ENCODE data around the gene PLEKHA3. TPM values are rescaled to one million over a fixed set of nuclear protein-coding genes. Genes with fewer than 3 reads are reported as not detected.

Gene PLEKHA3
- polyA plus RNA-seq, 1 donor (not counting 4 experiments of a cell fraction or from before 2014, with no cell fraction given): 15.8 TPM

DNA sequence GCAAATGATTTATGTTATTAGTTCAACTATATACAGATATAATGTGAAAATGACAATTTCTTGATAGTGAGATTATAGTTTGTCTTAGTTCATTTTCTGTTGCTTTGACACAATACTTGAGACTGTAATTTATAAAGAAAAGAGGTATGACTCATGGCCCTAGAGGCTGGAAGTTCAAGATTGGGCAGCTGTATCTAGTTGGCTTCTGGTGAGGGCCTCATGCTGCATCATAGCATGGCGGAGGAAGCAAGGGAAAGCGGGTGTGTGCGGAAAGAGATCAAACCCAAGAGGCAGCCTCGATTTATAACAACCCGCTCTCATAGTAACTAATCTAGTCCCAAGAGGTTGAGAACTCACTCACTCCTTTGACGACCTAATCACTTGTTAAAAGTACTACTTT is 11.4 kb downstream of the PLEKHA3 start:
- peaks cover 6 to 19% of the 10 kb centered on the region in 2 experiments for H3K36me3 ChIP-seq (ENCODE audit: control insufficient read depth in 2 of 2, extremely low read depth in 1 of 2, insufficient read depth in 2 of 2, low read length in 2 of 2)
- TF ChIP-seq, protein P1, sequence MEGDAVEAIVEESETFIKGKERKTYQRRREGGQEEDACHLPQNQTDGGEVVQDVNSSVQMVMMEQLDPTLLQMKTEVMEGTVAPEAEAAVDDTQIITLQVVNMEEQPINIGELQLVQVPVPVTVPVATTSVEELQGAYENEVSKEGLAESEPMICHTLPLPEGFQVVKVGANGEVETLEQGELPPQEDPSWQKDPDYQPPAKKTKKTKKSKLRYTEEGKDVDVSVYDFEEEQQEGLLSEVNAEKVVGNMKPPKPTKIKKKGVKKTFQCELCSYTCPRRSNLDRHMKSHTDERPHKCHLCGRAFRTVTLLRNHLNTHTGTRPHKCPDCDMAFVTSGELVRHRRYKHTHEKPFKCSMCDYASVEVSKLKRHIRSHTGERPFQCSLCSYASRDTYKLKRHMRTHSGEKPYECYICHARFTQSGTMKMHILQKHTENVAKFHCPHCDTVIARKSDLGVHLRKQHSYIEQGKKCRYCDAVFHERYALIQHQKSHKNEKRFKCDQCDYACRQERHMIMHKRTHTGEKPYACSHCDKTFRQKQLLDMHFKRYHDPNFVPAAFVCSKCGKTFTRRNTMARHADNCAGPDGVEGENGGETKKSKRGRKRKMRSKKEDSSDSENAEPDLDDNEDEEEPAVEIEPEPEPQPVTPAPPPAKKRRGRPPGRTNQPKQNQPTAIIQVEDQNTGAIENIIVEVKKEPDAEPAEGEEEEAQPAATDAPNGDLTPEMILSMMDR (optimal IDR thresholded peaks at IDR 0.05 in 1 of 3, IDR thresholded peaks at IDR 0.05 in 1 of 3, conservative IDR thresholded peaks at IDR 0.05 in 1 of 3; ENCODE audit: extremely low read depth in 1 of 3, insufficient read depth in 2 of 3, low read length in 3 of 3): no peak
- TF ChIP-seq EZH2 (IDR thresholded peaks at IDR 0.05; ENCODE audit: low read length): no peak
- no peaks in the 10 kb centered on the region for H3K9me3 ChIP-seq (ENCODE audit: control insufficient read depth, low read depth, low read length)
- H3K4me2 ChIP-seq (ENCODE audit: control insufficient read depth, extremely low read depth, insufficient read depth, low read depth, low read length): no peak overlapping the region
- no peaks in the 10 kb centered on the region for H3K9me1 ChIP-seq (ENCODE audit: control insufficient read depth, extremely low read depth, insufficient read depth, low read length)
- FAIRE-seq: no peak
- no peak for DNase-seq (ENCODE audit: low read depth, low spot score)
- H4K20me1 ChIP-seq (ENCODE audit: control insufficient read depth, extremely low read depth, insufficient read depth, low read length): no peaks in the 10 kb centered on the region
- no peak overlapping the region for H2AFZ ChIP-seq (ENCODE audit: control insufficient read depth, low read length)
- H3K27me3 ChIP-seq (ENCODE audit: control insufficient read depth, extremely low read depth, insufficient read depth, low read length): no peaks in the 10 kb centered on the region
- no peaks in the 10 kb centered on the region for H3K4me1 ChIP-seq (ENCODE audit: control insufficient read depth, extremely low read depth, insufficient read depth, low read length)
- H3K9ac ChIP-seq (ENCODE audit: control insufficient read depth, extremely low read depth, insufficient read depth, low read length): no peak overlapping the region
- dilution Hi-C loops (cut with MboI; ENCODE audit: extremely low pct_ligation_motif_present, low sequenced_read_pairs): no loop called here
- H3K27ac ChIP-seq (ENCODE audit: control insufficient read depth, insufficient read depth, low read length): no peak overlapping the region
- H3K4me3 ChIP-seq (ENCODE audit: control insufficient read depth in 2 of 3, extremely low read depth in 1 of 3, insufficient read depth in 2 of 3, low read depth in 1 of 3, low read length in 3 of 3): no peak overlapping the region
- H3K79me2 ChIP-seq (ENCODE audit: control insufficient read depth, insufficient read depth, low read length): peaks cover 2% of the 10 kb centered on the region

DNA sequence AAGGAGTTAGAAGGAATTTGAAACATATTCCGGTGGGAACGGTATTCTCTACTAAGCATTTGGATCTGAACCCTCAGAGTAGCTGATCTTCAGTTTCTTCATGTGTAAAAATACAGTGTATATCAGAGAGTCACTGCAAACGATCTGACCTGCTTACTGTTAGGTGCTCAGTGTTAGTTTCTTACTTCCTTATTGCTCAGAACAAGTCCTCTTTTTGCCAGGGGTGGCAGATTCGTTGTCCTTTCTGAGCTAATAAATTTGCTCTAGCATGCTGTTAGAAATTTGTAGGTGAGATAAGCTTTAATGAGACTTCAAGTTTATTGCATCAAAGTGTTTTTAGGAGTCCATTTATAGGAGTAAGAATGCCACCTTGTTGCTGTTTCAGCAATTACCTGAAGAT is 15.8 kb downstream of the PLEKHA3 start:
- H3K9me1 ChIP-seq (ENCODE audit: control insufficient read depth, extremely low read depth, insufficient read depth, low read length): no peaks in the 10 kb centered on the region
- DNase-seq (ENCODE audit: low read depth, low spot score) (no peak), FAIRE-seq (no peak)
- H3K4me1 ChIP-seq (ENCODE audit: control insufficient read depth, extremely low read depth, insufficient read depth, low read length): no peaks in the 10 kb centered on the region
- H3K4me3 ChIP-seq (ENCODE audit: control insufficient read depth in 2 of 3, extremely low read depth in 1 of 3, insufficient read depth in 2 of 3, low read depth in 1 of 3, low read length in 3 of 3): no peak overlapping the region
- no peaks in the 10 kb centered on the region for H3K27me3 ChIP-seq (ENCODE audit: control insufficient read depth, extremely low read depth, insufficient read depth, low read length)
- H4K20me1 ChIP-seq (ENCODE audit: control insufficient read depth, extremely low read depth, insufficient read depth, low read length): no peaks in the 10 kb centered on the region
- H3K9me3 ChIP-seq (ENCODE audit: control insufficient read depth, low read depth, low read length): no peaks in the 10 kb centered on the region
- H3K79me2 ChIP-seq (ENCODE audit: control insufficient read depth, insufficient read depth, low read length): no peaks in the 10 kb centered on the region
- peaks cover 8 to 19% of the 10 kb centered on the region in 2 experiments for H3K36me3 ChIP-seq (ENCODE audit: control insufficient read depth in 2 of 2, extremely low read depth in 1 of 2, insufficient read depth in 2 of 2, low read length in 2 of 2)
- dilution Hi-C loops (cut with MboI; ENCODE audit: extremely low pct_ligation_motif_present, low sequenced_read_pairs): no loop called here
- no peak overlapping the region for H3K4me2 ChIP-seq (ENCODE audit: control insufficient read depth, extremely low read depth, insufficient read depth, low read depth, low read length)
- H3K9ac ChIP-seq (ENCODE audit: control insufficient read depth, extremely low read depth, insufficient read depth, low read length): no peak overlapping the region
- no peak for TF ChIP-seq EZH2 (IDR thresholded peaks at IDR 0.05; ENCODE audit: low read length)
- TF ChIP-seq, protein P1 (optimal IDR thresholded peaks at IDR 0.05 in 1 of 3, IDR thresholded peaks at IDR 0.05 in 1 of 3, conservative IDR thresholded peaks at IDR 0.05 in 1 of 3; ENCODE audit: extremely low read depth in 1 of 3, insufficient read depth in 2 of 3, low read length in 3 of 3): no peak
- H2AFZ ChIP-seq (ENCODE audit: control insufficient read depth, low read length): no peak overlapping the region
- no peak overlapping the region for H3K27ac ChIP-seq (ENCODE audit: control insufficient read depth, insufficient read depth, low read length)

All from keratinocyte (primary cell).